ENCODE data around the gene ZCCHC4.
"Not testable (repeated sequence)": the region's sequence is repeated elsewhere in the genome, so short reads cannot be mapped to it uniquely, and the experiment has no call there.

Gene ZCCHC4

DNA sequence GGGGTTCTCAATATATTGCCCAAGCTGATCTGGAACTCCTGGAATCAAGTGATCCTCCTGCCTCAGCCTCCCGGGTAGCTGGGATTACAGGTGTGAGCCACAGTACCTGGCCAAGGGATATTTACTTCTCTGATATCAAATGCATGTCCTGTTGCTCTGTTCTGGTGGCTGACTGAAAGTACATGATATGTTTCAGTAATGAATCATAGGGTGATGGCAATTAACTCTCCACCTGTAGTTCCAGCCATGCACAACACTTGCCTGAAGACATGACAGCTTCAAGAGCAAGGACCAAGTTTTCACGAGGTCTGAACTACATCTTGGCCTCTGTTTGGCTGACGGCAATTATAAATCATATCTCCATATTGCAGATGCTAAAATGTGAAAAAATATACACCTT, 9.1 kb downstream of the ZCCHC4 start:
- no peak for DNase-seq

DNA sequence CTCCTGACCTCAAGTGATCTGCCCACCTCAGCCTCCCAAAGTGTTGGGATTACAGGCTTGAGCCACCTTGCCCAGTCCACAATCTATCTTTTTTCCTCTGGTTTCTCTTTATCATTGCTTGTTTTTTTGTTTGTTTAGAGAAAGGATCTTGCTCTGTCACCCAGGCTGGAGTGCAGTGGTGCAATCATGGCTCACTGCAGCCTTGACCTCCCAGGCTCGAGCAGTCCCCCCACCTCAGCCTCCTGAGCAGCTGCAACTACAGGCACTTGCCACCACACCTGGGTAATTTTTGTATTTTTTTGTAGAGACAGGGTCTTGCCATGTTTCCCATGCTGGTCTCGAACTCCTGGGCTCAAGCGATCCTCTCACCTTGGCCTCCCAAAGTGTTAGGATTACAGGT, 15.9 kb downstream of the ZCCHC4 start:
- not testable (repeated sequence) for DNase-seq

DNA sequence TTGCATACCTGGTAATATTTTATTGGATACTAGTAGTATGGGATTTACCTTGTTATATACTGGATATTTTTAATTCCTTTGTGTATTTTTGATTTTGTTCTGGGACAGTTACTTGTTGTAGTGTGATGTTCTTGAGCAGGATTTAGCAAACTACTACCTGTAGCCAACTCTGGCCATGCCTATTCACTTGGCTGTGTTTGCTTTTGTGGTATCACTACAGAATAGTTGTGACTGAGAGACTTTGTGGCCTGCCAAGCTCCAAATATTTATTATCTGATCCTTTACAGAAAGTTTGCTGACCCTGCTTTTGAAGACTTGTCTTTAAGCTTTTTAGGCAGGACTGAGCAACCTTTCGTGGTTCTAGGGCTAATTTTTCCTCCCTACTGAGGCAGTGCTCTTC, 17.8 kb downstream of the ZCCHC4 start:
- no peak for DNase-seq

DNA sequence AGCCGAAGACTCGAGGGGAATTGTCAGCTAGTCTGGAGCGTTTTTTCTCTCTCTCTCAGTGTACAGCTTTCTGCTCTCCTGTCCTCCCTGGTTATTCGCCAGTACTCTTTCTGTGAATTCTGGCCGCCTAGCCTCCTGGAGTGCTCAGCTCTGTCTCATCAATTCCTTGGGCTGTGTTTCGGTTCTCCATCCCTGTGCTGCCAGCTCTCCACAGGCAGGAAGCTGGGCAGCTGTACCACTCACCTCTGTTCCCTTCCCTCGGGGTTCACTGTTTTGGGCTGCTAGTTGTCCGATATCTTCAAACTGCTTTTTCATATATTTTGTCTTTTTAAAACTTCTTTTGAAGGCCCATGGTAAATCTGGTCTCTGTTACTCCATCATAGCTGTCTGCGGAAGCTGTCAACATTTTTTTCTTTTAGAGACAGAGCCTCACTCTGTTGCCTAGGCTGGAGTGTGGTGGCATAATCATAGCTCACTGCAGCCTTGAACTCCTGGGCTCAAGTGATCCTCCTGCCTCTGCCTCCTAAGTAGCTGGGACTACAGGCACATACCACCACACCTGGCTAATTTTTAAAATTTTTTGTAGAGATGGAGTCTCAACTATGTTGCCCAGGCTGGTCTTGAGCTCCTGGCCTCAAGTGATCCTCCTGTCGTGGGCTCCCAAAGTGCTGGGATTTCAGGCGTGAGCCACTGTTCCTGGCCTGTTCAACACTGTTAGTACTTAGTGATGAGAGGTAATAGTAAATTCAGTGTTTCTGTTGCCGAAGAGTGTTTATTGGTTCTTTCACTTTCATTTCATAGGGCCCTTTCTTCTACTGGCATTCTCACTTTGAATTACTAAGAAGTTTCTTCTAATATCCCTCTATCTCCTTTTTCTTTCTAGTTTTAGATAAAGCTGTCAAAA, 18.6 kb downstream of the ZCCHC4 start:
- DNase-seq, result no peak

DNA sequence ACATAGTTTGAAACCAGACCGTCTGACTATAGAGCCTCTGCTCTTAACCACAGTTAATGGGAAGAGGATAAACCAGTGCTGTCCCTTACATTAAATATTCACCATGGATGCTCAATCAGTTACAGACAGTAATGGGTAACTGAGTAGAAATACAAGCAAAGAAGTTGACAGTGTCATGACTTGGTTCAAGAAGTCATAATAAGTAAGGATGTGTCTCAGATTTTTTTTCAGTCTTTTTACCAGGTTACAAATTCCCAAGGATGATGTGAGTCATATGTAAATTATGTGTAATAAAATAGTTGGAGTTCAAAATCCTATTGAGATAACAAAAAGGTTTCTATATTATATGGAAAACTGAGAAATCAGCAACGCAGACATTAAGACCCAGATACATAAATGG, 31.1 kb downstream of the ZCCHC4 start:
- DNase-seq, result no peak

DNA sequence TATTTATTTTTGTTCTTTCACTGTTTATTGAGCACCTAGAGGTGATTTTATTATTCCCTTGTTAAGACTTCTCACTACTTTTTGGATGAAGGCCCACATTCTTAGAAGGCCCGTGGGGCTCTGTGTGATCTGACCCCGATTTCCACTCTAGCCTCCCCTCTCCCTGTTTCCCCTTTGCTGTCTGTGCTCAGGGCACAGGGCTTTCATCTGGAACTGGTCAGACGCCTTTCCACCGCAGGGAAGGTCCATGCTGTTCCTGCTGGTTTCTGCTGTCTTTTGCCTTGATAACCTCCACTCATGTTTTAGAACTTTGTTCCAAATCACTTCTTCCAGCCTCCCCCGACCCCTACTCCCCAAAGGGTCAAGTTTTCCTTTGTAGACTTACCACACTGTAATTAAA, 33.2 kb downstream of the ZCCHC4 start:
- no peak for DNase-seq

DNA sequence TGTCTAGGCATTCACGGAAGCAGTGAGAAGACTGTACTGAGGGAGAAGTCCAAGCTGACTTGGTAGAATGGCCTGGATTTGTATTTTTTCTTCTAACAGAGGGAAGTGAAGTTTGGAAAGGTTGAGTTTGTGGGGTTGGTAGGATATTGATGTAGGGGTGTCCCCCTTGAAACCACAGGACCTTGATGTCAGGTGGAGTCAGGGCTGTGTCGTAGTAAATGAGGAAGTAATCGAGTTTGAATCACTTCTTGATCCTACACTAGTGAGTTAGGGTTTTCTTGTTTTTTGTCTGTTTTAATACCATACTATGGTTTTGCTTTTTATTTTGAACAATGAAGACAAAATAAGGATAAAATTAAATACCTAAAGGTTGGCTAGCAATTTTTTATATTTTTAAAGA, 34.3 kb downstream of the ZCCHC4 start:
- no peak for DNase-seq

DNA sequence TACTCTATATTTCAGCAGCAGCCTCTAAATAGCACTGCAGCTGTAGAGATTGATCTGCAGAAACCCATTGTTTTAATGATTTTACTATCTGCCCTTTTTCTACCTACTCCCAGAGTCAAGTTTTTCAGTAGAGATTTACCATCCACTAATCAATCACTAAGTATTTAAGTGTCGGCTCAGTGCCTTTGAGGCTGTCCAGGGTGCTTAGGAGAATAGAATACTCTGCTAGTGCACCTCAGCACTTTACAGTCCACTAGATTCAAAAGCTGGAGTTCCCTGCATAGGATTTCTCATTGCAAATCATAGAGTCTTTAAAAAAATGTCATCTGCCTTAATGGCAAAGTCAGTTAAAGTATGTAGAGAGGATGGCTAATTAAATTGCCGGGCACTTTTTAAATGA, 34.9 kb downstream of the ZCCHC4 start:
- no peak for DNase-seq

DNA sequence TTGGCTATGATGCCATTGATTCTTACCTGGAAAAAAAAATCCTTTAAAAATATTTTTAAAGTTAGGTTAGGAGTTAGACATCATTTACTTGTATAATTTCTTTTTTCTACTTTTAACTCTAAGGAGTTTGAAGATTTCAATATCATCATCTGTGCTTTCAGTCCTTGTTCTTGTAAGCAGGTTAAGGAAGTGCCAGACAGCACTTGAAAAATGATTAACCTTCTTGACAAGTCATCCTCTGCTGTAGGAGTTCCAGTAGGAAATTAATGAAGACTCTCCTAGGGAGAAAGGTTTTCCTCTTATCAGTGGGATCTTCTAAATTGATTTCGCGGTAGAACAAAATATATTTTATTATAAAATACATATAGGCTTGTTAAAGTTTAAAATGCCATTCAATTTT, 35.4 kb downstream of the ZCCHC4 start:
- DNase-seq, result no peak

DNA sequence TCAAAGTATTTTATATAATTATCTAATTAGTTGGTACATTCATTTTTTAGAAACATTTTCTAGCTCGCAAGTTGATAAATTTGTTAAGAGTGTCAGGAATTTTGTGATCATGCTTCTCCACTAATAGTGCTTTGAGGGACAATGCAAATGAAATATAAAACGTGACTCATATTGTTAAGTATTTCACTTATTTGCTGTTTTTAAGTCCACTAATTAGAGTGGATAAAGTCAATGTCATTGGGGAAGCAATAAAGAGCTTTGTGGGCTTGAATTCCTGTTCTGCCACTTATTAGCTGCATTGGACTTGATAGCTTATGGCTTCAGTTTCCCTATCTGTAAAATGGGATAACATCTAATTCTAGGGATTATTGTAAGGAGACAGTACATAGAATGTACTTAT, 38.0 kb downstream of the ZCCHC4 start:
- no peak for DNase-seq

DNA sequence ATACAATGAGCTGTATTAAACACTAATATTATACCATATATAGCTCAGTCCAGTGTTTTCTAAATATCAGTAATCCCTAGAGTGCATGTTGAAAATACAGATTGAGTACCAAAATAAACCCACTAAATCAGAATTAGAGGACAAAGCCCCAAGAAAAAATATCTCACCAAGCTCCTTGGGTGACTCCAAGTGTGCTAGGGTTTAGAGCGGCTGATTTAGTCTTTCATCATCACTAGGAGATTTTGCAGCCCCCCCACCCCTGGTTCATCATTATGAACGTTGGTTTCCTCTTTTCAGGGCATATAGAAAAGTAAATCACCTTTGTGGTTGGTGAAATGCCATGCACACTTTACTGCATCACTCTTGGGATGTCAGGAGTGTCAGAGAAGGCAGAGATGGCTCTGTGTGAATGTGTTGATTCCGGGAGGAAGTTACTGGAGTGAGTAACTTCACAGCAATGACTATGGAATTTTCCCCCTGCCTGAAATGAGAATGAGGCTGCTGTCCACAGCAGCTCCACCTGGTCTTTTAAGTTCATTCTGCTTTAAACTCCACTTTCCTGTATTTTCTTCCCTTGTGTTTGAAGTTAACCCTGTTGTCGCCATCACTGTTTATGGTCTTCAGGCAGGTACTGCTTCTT, 39.3 kb downstream of the ZCCHC4 start:
- DNase-seq, result no peak

DNA sequence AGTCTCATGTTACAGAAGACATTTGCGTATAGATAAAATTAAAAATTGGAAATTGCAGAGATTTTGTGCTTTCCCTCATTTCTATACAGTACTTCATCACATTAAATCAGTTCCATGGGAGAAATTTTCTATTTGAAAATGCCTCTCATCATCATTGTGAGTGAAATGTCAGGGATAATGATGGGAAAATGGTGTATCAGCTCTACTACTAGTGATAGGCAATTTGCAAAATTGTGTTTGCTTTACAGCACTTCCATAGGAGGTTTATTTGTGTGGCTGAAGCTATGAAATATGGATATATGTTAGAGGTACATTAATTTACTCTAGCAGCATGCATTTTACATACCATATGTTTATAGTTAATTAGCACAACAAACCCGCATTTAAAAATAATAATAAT, 43.5 kb downstream of the ZCCHC4 start:
- DNase-seq, result no peak

DNA sequence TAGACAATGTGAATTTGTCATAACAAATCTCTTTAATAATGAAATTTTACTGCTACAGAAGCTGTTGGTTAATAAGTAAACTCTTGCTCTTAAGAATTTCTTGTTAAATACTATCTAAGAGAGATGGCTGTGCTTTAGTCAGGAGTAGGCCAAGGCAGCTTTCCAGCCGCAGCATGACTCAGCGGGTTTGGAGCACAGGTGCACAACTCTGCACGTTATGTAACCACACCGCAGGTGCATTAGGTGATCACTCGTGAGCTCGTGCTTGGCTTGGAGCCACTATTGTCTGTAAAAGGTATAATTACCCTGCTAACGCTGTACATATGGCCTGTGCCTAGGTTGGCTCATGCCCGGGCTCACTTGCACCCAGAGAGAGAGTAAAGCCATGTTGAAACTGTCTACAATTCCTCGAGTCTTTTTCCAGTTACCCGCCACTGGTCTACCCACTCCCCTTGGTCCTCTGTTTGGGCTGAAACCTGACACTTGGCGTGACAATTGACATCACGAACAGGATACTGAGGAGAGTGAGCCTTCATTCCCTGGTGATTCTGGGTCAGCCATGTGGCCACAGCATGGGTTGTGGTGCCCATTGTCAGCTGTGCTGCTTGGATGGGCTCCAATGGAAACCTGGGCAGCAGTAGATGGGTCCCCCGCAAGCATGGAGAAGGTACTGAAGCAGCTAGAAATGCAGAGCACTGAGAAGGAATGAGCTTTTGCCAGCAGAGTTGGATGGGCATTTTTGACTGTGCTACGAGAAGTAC, 46.1 kb downstream of the ZCCHC4 start:
- no peak for DNase-seq

DNA sequence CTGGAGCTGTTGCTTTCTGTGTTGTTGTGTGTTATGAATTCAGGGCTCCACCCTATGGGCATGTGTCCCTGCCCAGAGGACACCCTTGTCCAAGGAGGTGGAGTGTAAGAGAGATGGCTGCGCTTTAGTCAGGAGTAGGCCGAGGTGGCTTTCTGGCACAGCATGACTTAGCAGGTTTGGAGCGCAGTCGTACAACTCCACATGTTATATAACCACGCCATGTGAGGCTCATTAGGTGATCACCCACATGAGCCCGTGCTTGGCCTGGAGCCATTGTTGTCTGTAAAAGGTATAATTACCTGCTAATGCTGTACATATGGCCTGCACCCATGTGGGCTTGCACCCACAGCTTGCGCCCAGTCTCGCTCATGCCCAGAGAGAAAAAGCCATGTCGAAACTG, 48.7 kb downstream of the ZCCHC4 start:
- no peak for DNase-seq

DNA sequence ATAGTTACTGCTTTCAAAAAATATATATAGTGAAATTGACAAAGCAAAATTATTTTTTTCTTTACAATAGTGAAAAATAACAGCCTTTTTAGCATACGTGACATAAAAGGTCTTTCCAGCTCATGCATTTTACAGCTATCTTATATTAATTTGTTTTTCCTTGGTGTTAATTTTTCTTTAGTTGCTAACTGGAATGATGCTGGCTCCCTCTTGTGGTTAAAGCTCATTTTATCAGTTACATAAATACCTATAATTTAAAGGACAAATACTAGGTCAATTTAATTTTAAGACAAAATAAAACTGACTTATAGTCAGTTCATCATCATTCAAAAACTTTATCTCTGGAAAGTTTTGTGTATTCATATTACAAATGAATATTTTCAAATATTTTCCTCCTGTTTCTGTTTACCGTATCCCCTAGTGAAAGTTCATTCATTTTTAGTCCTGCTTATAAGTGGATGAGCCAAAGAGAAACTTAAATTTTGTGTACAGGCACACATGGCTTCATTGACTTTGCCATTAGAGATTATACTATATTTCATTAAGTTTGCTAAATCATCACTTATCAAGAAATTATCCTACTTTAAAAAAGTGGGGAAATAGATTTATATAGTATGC, 54.5 kb downstream of the ZCCHC4 start:
- no peak for DNase-seq

DNA sequence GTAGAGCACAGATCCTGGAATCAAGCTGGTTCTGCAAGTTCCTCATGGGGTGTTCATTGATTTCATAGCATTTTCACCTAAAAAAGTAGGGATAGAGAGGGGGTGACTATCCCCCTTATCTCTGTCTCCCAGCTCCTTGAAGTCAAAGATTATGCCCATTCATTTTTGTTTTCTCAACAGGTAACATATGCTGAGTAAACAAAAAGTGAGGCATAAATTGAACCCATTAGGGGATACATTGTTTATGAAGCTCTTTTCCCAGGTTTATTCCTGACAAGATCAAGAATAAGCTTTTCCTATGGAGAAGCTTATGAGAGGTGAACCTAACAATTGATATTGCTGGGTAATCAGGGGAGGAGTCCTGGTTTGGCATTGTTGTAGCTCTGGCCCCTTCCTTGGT, 55.3 kb downstream of the ZCCHC4 start:
- DNase-seq, result no peak

DNA sequence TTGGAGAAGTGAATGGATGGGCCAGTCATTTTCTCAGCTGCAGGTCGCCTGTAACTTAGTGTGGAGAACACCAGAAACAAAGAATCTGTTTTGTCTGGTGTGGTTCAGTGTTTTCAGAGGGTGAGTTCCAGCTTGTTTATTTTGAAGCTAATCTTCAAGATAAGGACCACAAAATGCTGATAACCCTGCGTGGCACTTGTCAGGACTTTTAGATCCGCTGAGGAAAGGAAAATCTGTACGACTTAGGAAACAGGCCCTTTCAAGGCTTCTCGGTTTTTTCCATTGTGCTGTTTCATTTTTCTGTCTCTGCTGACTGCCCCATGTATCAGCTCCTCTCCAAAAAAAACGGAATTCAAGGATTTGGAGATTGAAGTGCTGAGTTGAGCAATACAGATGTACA, 55.7 kb downstream of the ZCCHC4 start:
- DNase-seq, result no peak

DNA sequence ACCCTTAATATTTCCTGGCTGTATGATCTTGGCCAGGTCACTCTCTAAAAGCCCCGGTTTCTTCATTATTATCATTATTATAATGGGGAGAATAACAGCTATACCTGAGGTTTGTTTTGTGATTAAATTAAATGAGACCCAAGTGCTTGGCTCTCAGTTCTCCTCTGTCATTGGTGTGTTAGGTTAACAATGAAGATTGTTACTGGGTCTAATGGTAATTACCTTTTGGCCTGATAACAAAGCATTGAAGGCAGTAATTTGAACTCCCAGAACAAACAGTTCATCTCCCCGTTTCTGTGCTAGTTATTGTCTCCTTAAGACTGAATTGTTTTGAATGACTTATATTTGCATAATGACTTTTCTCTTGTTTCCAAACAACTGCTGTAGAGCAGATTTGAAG, 57.7 kb downstream of the ZCCHC4 start:
- DNase-seq, result no peak

DNA sequence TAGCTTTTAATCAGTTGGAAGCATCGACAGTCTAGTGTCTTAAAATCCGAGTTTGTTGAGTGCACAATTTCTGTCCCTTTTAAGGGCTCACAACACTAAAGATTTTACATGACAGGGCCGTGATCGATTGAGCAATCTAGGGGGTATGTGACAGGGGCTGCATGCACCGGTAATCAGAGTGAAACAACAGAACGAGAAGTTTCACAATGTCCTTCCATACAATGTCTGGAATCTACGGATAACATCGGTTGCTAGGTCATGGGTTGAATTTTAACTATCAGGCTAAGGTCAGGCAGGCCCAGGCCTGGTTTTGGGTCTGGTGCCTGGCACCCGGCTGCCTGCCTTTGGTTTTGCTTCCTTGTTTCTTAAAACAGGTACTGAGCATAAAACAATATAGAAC, 60.0 kb downstream of the ZCCHC4 start:
- DNase-seq, result not testable (repeated sequence)

DNA sequence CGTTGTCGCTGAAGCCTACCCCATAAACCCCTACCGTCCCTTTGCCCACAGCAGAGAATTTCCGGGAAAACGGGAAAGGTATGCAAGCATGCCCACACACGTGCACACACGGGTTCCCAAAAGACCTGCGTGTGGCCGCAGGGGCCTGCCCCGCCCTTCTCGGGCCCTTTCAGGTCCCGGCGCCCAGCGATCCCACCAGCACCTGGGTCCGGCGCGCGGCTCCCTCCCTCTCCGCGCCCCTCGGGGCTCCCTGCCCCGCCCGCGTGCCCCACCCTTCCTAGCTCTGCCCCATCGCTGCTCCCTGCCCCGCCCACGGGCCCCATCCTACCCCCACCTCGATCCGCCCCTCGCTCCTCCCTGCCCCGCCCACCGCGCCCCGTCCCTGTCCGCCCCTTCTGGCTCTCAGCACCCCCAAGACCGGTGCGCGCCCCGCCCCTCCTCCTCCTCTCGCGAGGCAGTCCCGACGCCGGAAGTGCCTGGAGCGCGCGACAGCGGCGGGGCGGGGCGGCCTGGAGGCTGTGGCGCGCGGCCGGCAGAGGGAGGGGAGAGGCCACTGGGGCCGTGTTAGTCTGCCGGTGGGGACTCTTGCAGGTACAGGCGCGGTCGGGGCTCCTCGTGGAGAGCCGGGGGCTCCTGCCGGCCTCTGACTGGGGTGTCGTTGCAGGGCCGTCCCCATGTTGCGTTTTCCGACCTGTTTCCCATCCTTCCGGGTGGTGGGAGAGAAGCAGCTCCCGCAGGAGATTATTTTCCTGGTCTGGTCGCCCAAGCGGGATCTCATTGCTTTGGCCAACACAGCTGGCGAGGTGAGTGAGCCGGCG, 64.4 kb downstream of the ZCCHC4 start, which contains the start of gene ANAPC4:
TSS of gene ANAPC4 (plus strand) at position 510 of the 818 bp plus-strand sequence. CDS start at position 675, 165 bp downstream.
- DNase-seq, result peak; percentile 39

DNA sequence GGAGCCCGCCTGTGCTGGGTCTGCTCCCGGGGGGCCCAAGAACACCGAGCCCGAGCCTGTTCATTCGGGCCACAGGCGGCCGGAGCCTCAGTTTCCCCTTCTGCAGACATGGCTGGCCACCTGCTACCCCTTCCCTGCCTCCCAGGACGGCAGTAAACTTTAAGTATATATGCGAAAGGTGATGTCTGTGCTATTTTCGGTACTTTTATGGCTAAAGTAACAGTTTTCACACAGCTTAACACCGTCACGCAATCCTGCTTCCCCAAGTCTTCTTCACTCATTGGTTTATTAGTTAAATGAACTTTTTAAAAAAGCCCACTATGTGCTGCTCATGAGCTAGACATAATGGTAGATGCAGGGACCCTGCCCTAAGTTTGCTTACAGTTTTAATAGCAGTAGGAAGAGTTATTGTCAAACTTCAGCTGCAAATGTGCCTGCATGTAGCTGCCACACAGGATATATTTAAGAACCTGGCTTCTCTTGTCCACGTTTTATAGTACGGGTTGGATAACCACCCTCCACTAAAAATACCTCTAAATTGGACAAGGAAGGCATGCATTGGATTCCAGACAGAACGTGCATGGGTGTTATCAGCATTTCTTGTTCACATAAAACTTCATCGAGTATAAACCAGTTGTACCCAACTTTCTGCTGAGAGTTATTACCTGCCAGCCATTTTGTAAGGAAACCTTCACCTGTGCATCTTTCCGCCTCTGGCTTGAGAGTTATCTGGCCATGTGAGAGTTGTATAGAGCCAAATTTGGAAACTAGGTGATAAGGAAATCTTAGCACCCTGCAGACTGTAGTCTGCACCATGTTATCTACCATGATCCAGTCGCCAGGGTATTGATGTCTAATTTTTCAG, 65.2 kb downstream of the ZCCHC4 start:
- no peak for DNase-seq

DNA sequence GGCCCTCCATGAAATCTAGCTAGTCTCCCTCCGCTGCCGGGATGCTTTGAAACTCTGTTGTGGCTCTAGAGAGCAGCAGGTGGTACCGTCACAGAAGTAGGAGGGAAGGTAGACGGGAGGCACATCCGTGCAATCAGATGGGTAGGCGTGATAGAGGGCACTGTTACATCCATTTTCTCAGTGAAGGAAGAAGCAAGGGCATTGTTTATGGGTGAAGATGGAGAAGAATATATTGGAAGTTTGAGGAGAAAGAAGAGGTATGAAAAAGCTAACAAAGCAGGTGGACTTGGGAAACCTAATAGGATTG, 65.8 kb downstream of the ZCCHC4 start:
- DNase-seq, result no peak

Data from DMS79 (cell line).